ENCODE results near the gene SYNE4. TPM values are rescaled to one million over a fixed set of nuclear protein-coding genes. Genes with fewer than 3 reads are reported as not detected.

Gene SYNE4
- total and polyA plus RNA-seq, 2 donors (not counting 3 experiments of a cell fraction or from before 2014, with no cell fraction given), result 0.46 to 0.62 TPM

GRCh38 chr19:36032251-36033104 is 23.9 kb upstream of the SYNE4 start, which contains the start of gene CLIP3:
TSS of gene CLIP3 (minus strand) at chr19:36032873. CDS start at chr19:36032357, 516 bp downstream.
- intact Hi-C loops (cut with micrococcal nuclease) (loop anchor here (1.0 kb wide), 1 partner anchor 22 kb away; the partner anchor contains the start of genes THAP8 and WDR62), dilution Hi-C loops (cut with MboI; ENCODE audit: extremely low pct_ligation_motif_present, low sequenced_read_pairs) (no loop called here)
- Histone ChIP-seq H3K9ac (replicated peaks; ENCODE audit: extremely low read depth, insufficient read depth, low read length) (peak within 1 kb of the TSS; percentile 55), H3K4me3 (replicated peaks in 1 of 3; ENCODE audit: insufficient read depth in 1 of 3, low read depth in 1 of 3, low read length in 3 of 3) (peak within 1 kb of the TSS; percentile 63 to 88 (median 74)), H3K4me1 (ENCODE audit: control insufficient read depth, extremely low read depth, insufficient read depth, low read length) (peaks cover 6% of the 10 kb centered on the region), H3K36me3 (ENCODE audit: control insufficient read depth in 2 of 2, extremely low read depth in 1 of 2, insufficient read depth in 2 of 2, low read length in 2 of 2) (peaks cover 0 to under 1% of the 10 kb centered on the region in 2 experiments), H3K79me2 (ENCODE audit: control insufficient read depth, insufficient read depth, low read length) (no peaks in the 10 kb centered on the region), H3K9me1 (replicated peaks; ENCODE audit: control insufficient read depth, extremely low read depth, insufficient read depth, low read length) (no peaks in the 10 kb centered on the region), H3K27me3 (ENCODE audit: control insufficient read depth in 2 of 2, insufficient read depth in 2 of 2, low read length in 2 of 2) (no peaks in the 10 kb centered on the region), H3K4me2 (ENCODE audit: insufficient read depth, low read length) (peak within 1 kb of the TSS; percentile 87), H4K20me1 (replicated peaks; ENCODE audit: control insufficient read depth, extremely low read depth, insufficient read depth, low read length) (no peaks in the 10 kb centered on the region), H2AFZ (ENCODE audit: low read depth, low read length) (peak within 1 kb of the TSS; percentile 98), H3K9me3 (replicated peaks; ENCODE audit: control insufficient read depth, insufficient read depth, low read length) (no peaks in the 10 kb centered on the region), H3K27ac (ENCODE audit: insufficient read depth, low read depth, low read length) (no peak within 1 kb of the TSS)
- FAIRE-seq (peak; percentile 62), DNase-seq (ENCODE audit: low read depth, low spot score) (peak; percentile 64)
- ChIA-PET POLR2A (no interaction called here), CTCF (interaction anchor here (1.3 kb wide), 1 partner anchor 18 kb away, joined by 3 read pairs; the partner anchor contains the start of gene ALKBH6)
- BruUV-seq (replicated peaks), result no TSS peak
- TF ChIP-seq EZH2 (IDR thresholded peaks at IDR 0.05; ENCODE audit: borderline replicate concordance, low read depth, low read length, severe bottlenecking), result no peak
- no peak for TF ChIP-seq POLR2A (IDR thresholded peaks at IDR 0.05; ENCODE audit: low read depth, low read length)
- TF ChIP-seq FOS (IDR thresholded peaks at IDR 0.05; ENCODE audit: borderline replicate concordance, insufficient read depth, low read length), result no peak
- TF ChIP-seq POLR2AphosphoS5 (IDR thresholded peaks at IDR 0.05; ENCODE audit: insufficient read depth, low read depth, low read length), result peak; percentile 19
- no peak for TF ChIP-seq MYC (IDR thresholded peaks at IDR 0.05; ENCODE audit: low read depth, low read length)
- no peak for TF ChIP-seq MAX (IDR thresholded peaks at IDR 0.05; ENCODE audit: insufficient read depth, insufficient read length)
- TF ChIP-seq JUN (IDR thresholded peaks at IDR 0.05; ENCODE audit: borderline replicate concordance, insufficient read depth, insufficient read length, low read depth), result no peak

Data from endothelial cell of umbilical vein (primary cell).